Endodermal cell (in vitro differentiated cells): Measurements from ENCODE around the gene AUTS2. TPM values are rescaled to one million over a fixed set of nuclear protein-coding genes. Genes with fewer than 3 reads are reported as not detected.

Experiments
- DNase-seq: peaks from one replicate; pipeline ENCODE4 v3.0.0-alpha.2; 2017
- H3K27ac ChIP-seq: 2 replicates; pipeline ENCODE4 v1.5.1; 2013; ENCODE audit warnings: mild to moderate bottlenecking, low read depth, low read length, moderate library complexity
- H3K27me3 ChIP-seq: 2 replicates; pipeline ENCODE4 v1.6.1; 2013; ENCODE audit warnings: mild to moderate bottlenecking, low read length, moderate library complexity; ENCODE audit not compliant: insufficient read depth, control insufficient read depth, poor library complexity, severe bottlenecking
- H3K36me3 ChIP-seq: 2 replicates; pipeline ENCODE4 v1.7.0; 2013; ENCODE audit warnings: mild to moderate bottlenecking, low read length, moderate library complexity; ENCODE audit not compliant: control insufficient read depth, insufficient read depth
- H3K4me1 ChIP-seq: one replicate; pipeline ENCODE4 v1.7.0; 2013; ENCODE audit warnings: low read length; ENCODE audit not compliant: control insufficient read depth, insufficient read depth
- H3K4me3 ChIP-seq: 2 replicates; pipeline ENCODE4 v1.5.1; 2013; ENCODE audit warnings: mild to moderate bottlenecking, low read length, moderate library complexity
- H3K9ac ChIP-seq: 2 replicates; pipeline ENCODE4 v1.6.1; 2013; ENCODE audit warnings: mild to moderate bottlenecking, low read length, moderate library complexity; ENCODE audit not compliant: poor library complexity, severe bottlenecking; ENCODE audit errors: extremely low read depth
- H3K9me3 ChIP-seq: 2 replicates; pipeline ENCODE4 v1.6.1; 2013; ENCODE audit warnings: mild to moderate bottlenecking, low read length, moderate library complexity; ENCODE audit not compliant: control insufficient read depth
- H3K27ac Mint-ChIP-seq: 2 replicates; pipeline ENCODE4 v1.8.0; 2020; ENCODE audit warnings: mixed read lengths
- H3K27me3 Mint-ChIP-seq: 2 replicates; pipeline ENCODE4 v1.8.0; 2021; ENCODE audit warnings: mild to moderate bottlenecking, mixed read lengths; ENCODE audit not compliant: insufficient read depth
- H3K36me3 Mint-ChIP-seq: 2 replicates; pipeline ENCODE4 v1.8.0; 2020; ENCODE audit warnings: low read depth, mixed read lengths
- H3K4me1 Mint-ChIP-seq: 2 replicates; pipeline ENCODE4 v1.8.0; 2020; ENCODE audit warnings: mixed read lengths
- H3K4me3 Mint-ChIP-seq: 2 replicates; pipeline ENCODE4 v1.8.0; 2020; ENCODE audit warnings: mild to moderate bottlenecking, moderate library complexity, mixed read lengths
- H3K9me3 Mint-ChIP-seq: 2 replicates; pipeline ENCODE4 v1.8.0; 2020; ENCODE audit warnings: mild to moderate bottlenecking, mixed read lengths
- CTCF ChIP-seq: fragments of 200-600 bp; sonication (generic); conservative IDR thresholded peaks from 2 replicates; pipeline ENCODE4 v1.5.0; 2021; ENCODE audit warnings: antibody characterized with exemption, mild to moderate bottlenecking
- WGBS, 2 experiments: methylation state at CpG; one replicate each; pipeline versions ENCODE4 v1.1.5 to v1.1.7; 2013; ENCODE audit warnings: missing lambda C conversion rate in 2 of 2, mixed read lengths in 1 of 2; ENCODE audit not compliant: insufficient coverage in 1 of 2, insufficient read length in 1 of 2; 5-methylcytosine and 5-hydroxymethylcytosine counted together
- total RNA-seq, 2 donors: library from RNA; stranded (reverse); fragmentation: NEBNext Ultra II Directional in 1 of 2; extraction: Animal tissue kit (Norgen Biotek cat#: 25700) in 1 of 2; gene quantifications; 2 replicates in 1 of 2; 3 replicates in 1 of 2; pipeline ENCODE4 v1.2.1, GENCODE V29; 2021

Gene AUTS2
- total RNA-seq, 2 donors from 2014 or later, result 76.8 to 106 TPM

DNA sequence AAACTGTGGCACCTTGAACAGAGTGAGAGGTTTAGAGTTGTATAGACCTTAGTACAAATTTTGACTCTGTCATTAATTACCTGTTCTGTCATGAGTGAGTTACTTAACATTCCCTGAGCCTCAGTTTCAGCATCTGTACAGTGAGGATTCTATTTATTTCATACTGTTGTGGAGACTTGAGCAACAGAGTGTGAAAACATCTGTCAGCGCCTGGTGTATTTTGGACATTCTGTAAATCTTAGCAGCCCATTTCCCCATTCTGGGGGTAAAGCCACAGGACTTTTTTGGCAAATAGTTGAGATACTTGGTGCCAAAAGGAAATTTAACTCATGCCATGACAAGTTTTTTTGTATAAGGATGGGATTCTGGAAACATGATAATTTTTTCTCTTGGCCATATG is 94.8 kb downstream of the AUTS2 start:
- no peaks in the 10 kb centered on the region for H3K27me3 Mint-ChIP-seq
- Histone ChIP-seq H3K36me3 (peaks cover 11% of the 10 kb centered on the region), H3K9ac (no peak overlapping the region), H3K27me3 (no peaks in the 10 kb centered on the region), H3K4me3 (no peak overlapping the region), H3K27ac (no peak overlapping the region), H3K9me3 (no peaks in the 10 kb centered on the region), H3K4me1 (peaks cover 15% of the 10 kb centered on the region)
- no peak overlapping the region for H3K4me3 Mint-ChIP-seq
- H3K27ac Mint-ChIP-seq, result no peak overlapping the region
- 96% methylated on average over 1 of the region's 1 CpG; no CpG with 5 or more reads in 1 of the 2 experiments for WGBS, 2 experiments
- no peak for DNase-seq
- H3K36me3 Mint-ChIP-seq, result peaks cover 11% of the 10 kb centered on the region
- no peaks in the 10 kb centered on the region for H3K9me3 Mint-ChIP-seq
- TF ChIP-seq CTCF, result no peak
- H3K4me1 Mint-ChIP-seq, result peaks cover 38% of the 10 kb centered on the region

DNA sequence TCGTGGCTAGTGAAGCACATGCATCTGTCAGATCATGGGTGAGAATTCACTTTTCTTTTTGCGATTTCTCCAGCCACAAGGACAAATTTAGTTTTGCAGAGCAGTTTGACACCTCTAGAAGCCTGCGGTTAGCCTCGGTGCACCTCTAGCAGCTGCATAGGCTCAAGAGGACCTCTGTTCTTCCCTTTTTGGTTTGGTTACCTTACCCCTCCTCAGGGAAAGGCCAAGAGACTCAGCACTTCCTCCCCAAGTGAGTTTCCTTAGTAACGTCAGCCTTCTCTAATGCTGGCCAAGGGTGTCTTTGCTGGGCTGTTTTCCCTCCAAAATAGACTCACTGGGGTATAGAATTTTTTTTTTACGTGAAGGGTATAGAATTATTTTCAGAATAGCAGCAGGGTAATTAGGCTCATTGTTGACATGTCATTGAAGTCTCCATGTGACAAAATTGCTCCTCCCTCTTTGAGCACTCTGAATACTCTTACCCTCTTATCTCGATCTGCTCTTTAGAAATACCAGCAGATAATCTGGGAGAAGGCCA is 97.8 kb downstream of the AUTS2 start:
- Histone ChIP-seq H3K27me3 (no peaks in the 10 kb centered on the region), H3K4me3 (no peak overlapping the region), H3K36me3 (no peaks in the 10 kb centered on the region), H3K9me3 (no peaks in the 10 kb centered on the region), H3K9ac (no peak overlapping the region), H3K27ac (no peak overlapping the region), H3K4me1 (peaks cover 27% of the 10 kb centered on the region)
- 70 to 71% methylated on average over 4 to 7 of the region's 7 CpGs for WGBS, 2 experiments
- no peak for TF ChIP-seq CTCF
- Mint-ChIP-seq H3K4me3 (no peak overlapping the region), H3K4me1 (peaks cover 53% of the 10 kb centered on the region), H3K9me3 (no peaks in the 10 kb centered on the region), H3K36me3 (peaks cover 5% of the 10 kb centered on the region), H3K27ac (no peak overlapping the region), H3K27me3 (no peaks in the 10 kb centered on the region)
- DNase-seq, result no peak

GRCh38 chr7:69696686-69697685 is 98.7 kb downstream of the AUTS2 start:
- Histone ChIP-seq H3K27ac (no peak overlapping the region), H3K4me3 (no peak overlapping the region), H3K9ac (no peak overlapping the region), H3K4me1 (peaks cover 35% of the 10 kb centered on the region), H3K27me3 (no peaks in the 10 kb centered on the region), H3K36me3 (no peaks in the 10 kb centered on the region), H3K9me3 (no peaks in the 10 kb centered on the region)
- WGBS, 2 experiments, result 69 to 74% methylated on average over 5 of the region's 5 CpGs
- no peaks in the 10 kb centered on the region for H3K9me3 Mint-ChIP-seq
- no peak for DNase-seq
- no peak for TF ChIP-seq CTCF
- no peak overlapping the region for H3K4me3 Mint-ChIP-seq
- H3K27me3 Mint-ChIP-seq, result no peaks in the 10 kb centered on the region
- peaks cover 60% of the 10 kb centered on the region for H3K4me1 Mint-ChIP-seq
- peak overlapping the region; percentile 25 for H3K27ac Mint-ChIP-seq
- H3K36me3 Mint-ChIP-seq, result peaks cover under 1% of the 10 kb centered on the region
